Stimulated activated CD8-positive, alpha-beta memory T cell treated with anti-CD3 and anti-CD28 coated beads, Interleukin-2, amount 100 ng/mL, for 48 hours (primary cell): Measurements from ENCODE around the gene KCNH5.
"Not testable (repeated sequence)": the region's sequence is repeated elsewhere in the genome, so short reads cannot be mapped to it uniquely, and the experiment has no call there.

Experiments
- DNase-seq, 2 donors: peaks; one replicate each; pipeline ENCODE4 v3.0.0-alpha.2; 2020; ENCODE audit warnings: low read depth in 2 of 2

KCNH5 gene

GRCh38 chr14:62882967-62883366 is 162.3 kb downstream of the KCNH5 start:
- DNase-seq: no peak

DNA sequence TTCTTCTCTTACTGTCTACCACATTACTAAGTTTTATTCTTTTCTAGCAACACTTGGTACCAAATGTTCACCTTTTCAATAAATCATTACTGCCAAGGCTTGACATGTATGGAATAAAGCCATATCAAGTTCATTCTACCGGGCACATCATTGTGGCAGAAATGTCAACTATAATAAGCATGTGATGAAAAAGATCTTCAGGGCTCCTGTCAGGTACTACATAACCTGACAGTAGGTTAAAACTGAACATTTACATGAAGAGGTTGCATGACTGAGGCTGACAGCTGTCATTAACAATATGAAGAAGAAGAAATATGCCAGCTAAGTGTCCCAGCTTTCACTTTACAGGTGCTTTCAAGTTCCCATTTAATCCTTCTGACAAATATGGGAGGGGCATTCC is 178.9 kb downstream of the KCNH5 start:
- DNase-seq: no peak

DNA sequence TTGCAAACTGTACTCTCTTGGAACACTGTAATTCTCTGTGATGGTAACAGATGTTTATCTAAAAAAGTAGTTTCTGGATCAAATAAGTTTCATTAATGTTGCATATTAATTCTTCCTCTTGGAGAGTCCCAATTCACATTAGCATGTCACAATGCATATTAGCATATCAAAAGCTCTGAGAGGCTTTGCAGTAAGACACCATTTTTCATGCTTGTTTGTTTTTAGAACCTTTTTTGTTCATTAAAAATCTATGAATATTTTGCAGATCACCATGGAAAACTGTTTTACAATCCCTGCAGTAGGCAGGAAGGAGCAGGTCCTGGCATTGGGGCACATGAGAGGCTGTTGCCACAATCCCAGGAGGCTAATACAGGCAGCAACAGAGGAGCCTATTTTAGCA is 180.7 kb downstream of the KCNH5 start:
- DNase-seq: no peak

GRCh38 chr14:62858011-62858410 is 187.2 kb downstream of the KCNH5 start:
- DNase-seq: not testable (repeated sequence)

DNA sequence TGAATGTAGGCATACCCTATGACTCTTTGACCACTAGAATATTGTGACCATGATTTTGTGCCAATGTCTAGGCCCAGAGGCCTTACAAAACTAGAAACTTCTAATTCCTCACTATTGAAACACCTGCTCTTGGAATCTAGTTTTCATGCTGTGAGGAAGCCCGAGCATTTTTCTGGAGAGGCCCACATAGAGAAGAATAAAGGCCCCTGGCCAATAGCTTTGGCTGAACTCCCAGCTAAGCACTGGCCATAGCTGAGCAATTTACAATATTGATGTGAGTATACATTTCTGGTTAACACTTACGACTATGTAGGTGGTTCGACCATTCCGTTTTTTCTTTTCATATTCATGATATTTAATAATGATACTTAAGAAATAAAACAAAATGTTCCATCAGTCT is 190.3 kb downstream of the KCNH5 start:
- no peak for DNase-seq

DNA sequence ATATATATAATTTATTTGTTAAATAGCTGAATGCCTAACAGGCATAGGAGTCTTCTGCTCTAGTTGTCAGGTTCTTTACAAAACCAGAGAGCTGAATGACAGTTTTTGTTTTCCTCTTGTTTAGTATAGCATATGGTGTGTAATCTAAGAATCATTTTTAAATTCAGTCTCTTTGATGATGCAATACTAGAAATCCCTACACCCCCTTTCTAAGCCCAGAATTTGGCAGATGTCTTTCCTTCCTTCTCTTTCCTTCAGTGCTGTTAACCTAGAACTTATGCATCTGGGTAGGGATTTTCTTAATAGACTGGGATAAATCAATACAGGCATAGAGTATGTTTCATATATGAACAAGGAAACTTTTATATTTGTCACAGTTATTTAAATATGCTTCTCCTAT is 198.1 kb downstream of the KCNH5 start:
- DNase-seq: no peak

GRCh38 chr14:62844546-62844945 is 200.7 kb downstream of the KCNH5 start:
- no peak for DNase-seq

GRCh38 chr14:62824086-62824485 is 221.2 kb downstream of the KCNH5 start:
- DNase-seq: no peak

GRCh38 chr14:62819931-62820330 is 225.3 kb downstream of the KCNH5 start:
- DNase-seq: no peak

DNA sequence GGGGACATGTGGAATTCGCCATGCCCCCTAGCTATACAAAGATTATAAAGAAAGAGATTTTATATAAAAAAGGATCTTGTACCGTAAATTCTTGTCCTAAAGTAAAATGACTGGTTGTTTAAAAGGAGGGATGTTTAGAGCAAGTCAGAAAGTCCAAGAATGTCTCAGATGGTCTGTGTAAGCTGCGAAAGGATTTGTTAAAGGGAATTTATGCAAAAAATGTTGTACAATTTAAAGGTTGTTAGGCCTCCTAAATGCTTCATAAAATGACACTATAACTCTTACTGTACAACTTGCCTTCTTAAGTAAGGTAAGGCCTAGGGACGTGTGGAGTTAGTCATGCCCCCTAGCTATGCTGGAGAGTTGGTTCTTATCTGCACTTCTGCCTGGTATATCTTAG is 237.6 kb downstream of the KCNH5 start:
- no peak for DNase-seq

DNA sequence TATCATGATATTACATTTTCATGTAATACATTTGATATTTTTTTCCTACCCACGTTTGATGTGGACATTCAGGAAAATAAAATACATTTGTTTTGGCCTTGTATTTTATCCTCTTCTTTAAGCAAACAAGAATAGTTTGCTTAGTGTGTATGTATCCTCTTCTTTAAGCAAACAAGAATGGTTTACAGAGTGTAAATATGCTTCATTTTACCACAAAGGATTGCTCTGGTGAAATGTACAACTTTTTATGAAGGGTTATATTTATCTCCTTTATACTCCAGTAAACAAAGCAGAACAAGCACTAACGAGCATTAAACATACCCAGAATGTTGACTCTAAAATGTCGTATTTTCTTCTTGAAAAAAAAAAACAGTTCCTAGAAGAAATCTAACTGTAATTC is 244.7 kb downstream of the KCNH5 start:
- no peak for DNase-seq

- no peak for DNase-seq
Observed at GRCh38 chr14:62796431-62796830, 248.8 kb downstream of the KCNH5 start.

GRCh38 chr14:62792578-62792977 is 252.7 kb downstream of the KCNH5 start:
- DNase-seq: no peak

- not testable (repeated sequence) for DNase-seq
Observed at GRCh38 chr14:62781328-62781727, 263.9 kb downstream of the KCNH5 start.

DNA sequence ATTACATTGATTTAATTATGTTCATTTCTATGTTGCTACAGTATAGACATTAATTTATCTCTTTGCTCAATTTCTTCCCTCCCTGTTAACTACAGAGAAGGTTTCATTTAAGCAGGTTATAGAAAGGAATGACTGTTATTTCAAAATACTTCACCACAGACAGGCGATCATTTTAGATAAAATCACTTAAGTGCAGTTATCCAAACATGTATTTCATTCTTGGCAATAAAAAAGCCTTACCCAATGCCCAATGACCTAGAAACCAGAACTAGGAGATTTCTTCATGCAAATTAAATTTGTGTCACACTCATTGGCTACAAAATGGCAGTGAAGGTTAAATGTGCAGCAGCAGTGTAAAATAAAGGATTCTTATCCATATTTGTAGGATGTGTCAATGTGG is 266.4 kb downstream of the KCNH5 start:
- no peak for DNase-seq

- no peak for DNase-seq
Observed at GRCh38 chr14:62778310-62778709, 266.9 kb downstream of the KCNH5 start.

- no peak for DNase-seq
Observed at GRCh38 chr14:62777510-62777909, 267.7 kb downstream of the KCNH5 start.

- DNase-seq: no peak
Observed at GRCh38 chr14:62776300-62776699, 269.0 kb downstream of the KCNH5 start.

- no peak for DNase-seq
Observed at GRCh38 chr14:62768753-62769152, 276.5 kb downstream of the KCNH5 start.

DNA sequence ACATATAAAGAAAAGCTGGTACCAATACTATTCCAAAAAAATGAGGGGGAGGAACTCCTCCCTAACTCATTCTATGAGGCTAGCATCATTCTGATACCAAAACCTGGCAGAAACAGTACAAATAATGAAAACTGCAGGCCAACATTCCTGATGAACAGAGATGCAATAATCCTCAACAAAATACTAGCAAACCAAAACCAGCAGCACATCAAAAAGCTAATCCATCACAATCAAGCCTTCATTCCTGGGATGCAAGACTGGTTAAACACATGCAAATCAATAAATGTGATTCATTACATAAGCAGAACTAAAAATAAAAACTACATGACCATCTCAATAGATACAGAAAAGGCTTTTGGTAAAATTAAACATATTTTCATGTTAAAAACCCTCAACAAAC is 281.3 kb downstream of the KCNH5 start:
- no peak for DNase-seq

DNA sequence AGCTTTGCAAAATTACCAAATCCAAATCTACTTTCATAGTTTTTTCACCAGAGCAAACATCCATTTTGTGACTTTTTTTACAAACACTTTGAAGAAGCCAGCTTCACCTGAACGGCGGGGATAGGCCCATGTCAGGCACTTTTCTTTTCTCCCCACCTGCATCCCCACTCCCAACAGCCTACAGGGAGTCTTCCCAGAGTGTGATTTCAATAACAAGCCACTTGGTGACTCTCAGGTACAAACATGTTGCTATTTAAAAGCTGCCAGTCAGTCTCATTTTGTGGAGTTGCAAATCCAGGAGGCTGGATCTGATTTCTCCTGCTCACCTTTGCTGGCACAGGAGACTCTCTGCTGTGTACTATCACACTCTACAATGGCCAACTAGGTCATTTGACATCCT is 285.5 kb downstream of the KCNH5 start:
- DNase-seq: no peak

- DNase-seq: not testable (repeated sequence)
Observed at GRCh38 chr14:62746881-62747280, 298.4 kb downstream of the KCNH5 start.

DNA sequence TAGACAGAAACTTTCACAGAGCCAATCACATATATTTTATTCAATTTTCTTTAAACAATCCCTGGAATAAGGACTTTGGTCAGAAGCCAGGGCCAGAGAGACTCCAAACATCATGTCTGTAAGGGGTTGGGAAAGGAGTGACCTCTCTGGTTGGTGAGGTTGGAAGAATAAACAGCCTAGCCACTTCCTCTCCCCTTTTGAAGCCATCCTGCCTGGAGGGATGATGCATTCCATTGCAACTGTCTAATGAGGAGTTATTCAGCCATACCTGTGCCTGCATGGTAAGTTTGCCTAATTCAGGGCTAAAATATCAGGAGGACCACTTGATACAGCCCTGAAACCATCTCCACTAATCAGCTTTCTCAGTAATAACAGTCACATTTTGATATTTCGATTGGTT is 299.8 kb downstream of the KCNH5 start:
- DNase-seq: no peak

DNA sequence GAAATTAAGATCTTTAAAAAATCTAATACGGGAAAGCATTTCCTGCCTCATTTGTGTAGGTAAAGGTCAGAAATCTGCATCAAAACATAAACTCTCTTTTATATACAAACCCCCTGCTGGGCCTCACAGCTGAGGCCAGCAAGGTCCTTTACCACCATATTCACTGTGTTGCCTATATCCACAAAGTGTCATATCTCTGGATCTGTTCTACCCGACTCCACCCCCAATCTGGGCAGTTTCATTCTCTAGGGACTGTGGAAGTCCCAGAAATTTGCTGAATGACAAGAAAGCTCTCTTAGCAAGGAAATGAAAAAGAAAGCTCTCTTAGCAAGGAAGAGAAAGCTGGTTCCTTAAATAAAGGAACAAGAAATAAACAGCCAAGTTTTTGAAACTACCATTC is 301.7 kb downstream of the KCNH5 start:
- no peak for DNase-seq

DNA sequence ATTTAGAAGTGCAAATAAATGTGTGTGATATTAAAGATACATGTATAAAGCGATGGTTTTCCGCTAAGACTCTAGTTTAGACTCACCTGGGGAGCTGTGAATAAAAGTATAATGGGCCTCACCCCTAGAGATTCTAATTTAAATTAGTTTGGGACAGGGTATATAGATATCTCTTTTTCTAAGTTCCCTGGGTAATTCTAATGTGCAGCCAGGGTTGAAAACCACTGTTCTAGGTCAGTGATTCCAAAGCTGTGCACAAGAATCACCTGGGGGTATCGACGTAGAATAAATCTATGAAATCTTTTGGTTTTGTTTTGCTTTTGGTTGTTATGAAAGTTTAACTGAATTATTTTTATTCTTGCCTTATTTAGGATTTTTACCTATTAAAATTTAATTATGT is 302.1 kb downstream of the KCNH5 start:
- no peak for DNase-seq
